Kidney epithelial cell (primary cell): ENCODE data around the gene MALL. TPM values are rescaled to one million over a fixed set of nuclear protein-coding genes. Genes with fewer than 3 reads are reported as not detected.

Source experiments
- DNase-seq: peaks from one replicate; pipeline ENCODE4 v3.0.0-alpha.2; 2010; ENCODE audit warnings: low read depth
- H3K27me3 ChIP-seq: 2 replicates; pipeline ENCODE4 v1.6.0; 2011; ENCODE audit warnings: low read length; ENCODE audit not compliant: control insufficient read depth, insufficient read depth
- H3K36me3 ChIP-seq: 2 replicates; pipeline ENCODE4 v1.5.1; 2011; ENCODE audit warnings: low read length; ENCODE audit not compliant: control insufficient read depth, insufficient read depth
- H3K4me3 ChIP-seq: 2 replicates; pipeline ENCODE4 v1.5.1; 2011; ENCODE audit warnings: low read depth, mild to moderate bottlenecking, control low read depth, low read length
- CTCF ChIP-seq: IDR thresholded peaks from 2 replicates; pipeline ENCODE4 v1.5.1; 2011; ENCODE audit warnings: mild to moderate bottlenecking, moderate library complexity, low read length, control low read depth, inconsistent platforms; ENCODE audit not compliant: insufficient read depth, poor library complexity, severe bottlenecking
- total RNA-seq: library from RNA; depleted of rRNA; stranded (reverse); fragments of >200 nt; gene quantifications from 2 replicates; pipeline ENCODE4 v1.2.3, GENCODE V29; 2015

The MALL gene
- total RNA-seq, 1 donor from 2014 or later, result 6.1 TPM

- no peaks in the 10 kb centered on the region for H3K36me3 ChIP-seq
- DNase-seq, result no peak
- H3K27me3 ChIP-seq, result no peaks in the 10 kb centered on the region
- no peak overlapping the region for H3K4me3 ChIP-seq
- TF ChIP-seq CTCF, result no peak
These were observed 18.4 kb upstream of the MALL start for GRCh38 chr2:110134025-110134424.

- no peaks in the 10 kb centered on the region for H3K27me3 ChIP-seq
- no peaks in the 10 kb centered on the region for H3K36me3 ChIP-seq
- no peak for DNase-seq
- H3K4me3 ChIP-seq, result no peak overlapping the region
- TF ChIP-seq CTCF, result no peak
These were observed 15.5 kb upstream of the MALL start for GRCh38 chr2:110131166-110131565.

- DNase-seq, result no peak
- no peak for TF ChIP-seq CTCF
- H3K27me3 ChIP-seq, result no peaks in the 10 kb centered on the region
- H3K4me3 ChIP-seq, result no peak overlapping the region
- no peaks in the 10 kb centered on the region for H3K36me3 ChIP-seq
These were observed 15.1 kb upstream of the MALL start for GRCh38 chr2:110130757-110131156.

- TF ChIP-seq CTCF, result no peak
- H3K36me3 ChIP-seq, result no peaks in the 10 kb centered on the region
- no peak overlapping the region for H3K4me3 ChIP-seq
- H3K27me3 ChIP-seq, result no peaks in the 10 kb centered on the region
- no peak for DNase-seq
These were observed 11.3 kb upstream of the MALL start for GRCh38 chr2:110126906-110127305.

- no peak for TF ChIP-seq CTCF
- Histone ChIP-seq H3K4me3 (no peak overlapping the region), H3K36me3 (no peaks in the 10 kb centered on the region), H3K27me3 (no peaks in the 10 kb centered on the region)
- no peak for DNase-seq
These were observed 10.6 kb upstream of the MALL start for GRCh38 chr2:110126086-110126773.
